ENCODE data around the gene SPP2.

DNA sequence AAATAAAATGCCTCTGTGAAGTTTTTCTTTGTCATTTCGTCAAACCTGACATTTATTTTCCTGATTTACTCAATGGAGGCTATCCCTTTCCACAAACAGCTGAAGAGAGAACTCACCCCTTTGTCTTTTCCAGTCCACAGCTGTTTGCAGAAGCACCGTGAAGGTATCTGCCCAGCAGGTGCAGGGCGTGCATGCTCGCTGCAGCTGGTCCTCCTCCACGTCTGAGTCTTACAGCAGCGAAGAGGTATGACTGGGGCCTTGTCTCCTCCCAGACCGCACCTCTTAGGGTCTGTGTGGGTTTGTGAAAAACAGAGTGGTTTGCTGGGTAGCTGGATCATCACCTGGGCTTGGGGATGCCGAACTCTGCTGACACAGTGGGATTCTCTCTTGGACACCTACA, 9.7 kb downstream of the SPP2 start:
- TF ChIP-seq, protein P1, sequence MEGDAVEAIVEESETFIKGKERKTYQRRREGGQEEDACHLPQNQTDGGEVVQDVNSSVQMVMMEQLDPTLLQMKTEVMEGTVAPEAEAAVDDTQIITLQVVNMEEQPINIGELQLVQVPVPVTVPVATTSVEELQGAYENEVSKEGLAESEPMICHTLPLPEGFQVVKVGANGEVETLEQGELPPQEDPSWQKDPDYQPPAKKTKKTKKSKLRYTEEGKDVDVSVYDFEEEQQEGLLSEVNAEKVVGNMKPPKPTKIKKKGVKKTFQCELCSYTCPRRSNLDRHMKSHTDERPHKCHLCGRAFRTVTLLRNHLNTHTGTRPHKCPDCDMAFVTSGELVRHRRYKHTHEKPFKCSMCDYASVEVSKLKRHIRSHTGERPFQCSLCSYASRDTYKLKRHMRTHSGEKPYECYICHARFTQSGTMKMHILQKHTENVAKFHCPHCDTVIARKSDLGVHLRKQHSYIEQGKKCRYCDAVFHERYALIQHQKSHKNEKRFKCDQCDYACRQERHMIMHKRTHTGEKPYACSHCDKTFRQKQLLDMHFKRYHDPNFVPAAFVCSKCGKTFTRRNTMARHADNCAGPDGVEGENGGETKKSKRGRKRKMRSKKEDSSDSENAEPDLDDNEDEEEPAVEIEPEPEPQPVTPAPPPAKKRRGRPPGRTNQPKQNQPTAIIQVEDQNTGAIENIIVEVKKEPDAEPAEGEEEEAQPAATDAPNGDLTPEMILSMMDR (conservative IDR thresholded peaks at IDR 0.05 in 1 of 2, IDR thresholded peaks at IDR 0.05 in 1 of 2; ENCODE audit: low read depth in 1 of 2, low read length in 2 of 2), result no peak
- TF ChIP-seq EZH2 (IDR thresholded peaks at IDR 0.05; ENCODE audit: low read length, missing control alignments), result no peak

All from fibroblast of lung (primary cell).